Muscle of leg (tissue), 11 donors: ENCODE data around the gene C7orf57. TPM values are rescaled to one million over a fixed set of nuclear protein-coding genes. Genes with fewer than 3 reads are reported as not detected.

ENCODE experiments used
- DNase-seq: peaks from one replicate; pipeline ENCODE4 v3.0.0; 2013
- H3K27ac ChIP-seq: one replicate; pipeline ENCODE4 v1.5.1; 2013; ENCODE audit warnings: mild to moderate bottlenecking, low read length, control low read depth
- H3K27me3 ChIP-seq: one replicate; pipeline ENCODE4 v1.6.1; 2013; ENCODE audit warnings: low read length; ENCODE audit not compliant: control insufficient read depth, insufficient read depth
- H3K36me3 ChIP-seq: one replicate; pipeline ENCODE4 v1.6.1; 2013; ENCODE audit warnings: low read length; ENCODE audit not compliant: control insufficient read depth, insufficient read depth
- H3K4me1 ChIP-seq: one replicate; pipeline ENCODE4 v1.6.1; 2013; ENCODE audit warnings: low read length; ENCODE audit not compliant: control insufficient read depth, insufficient read depth
- H3K4me3 ChIP-seq: one replicate; pipeline ENCODE4 v1.5.1; 2013; ENCODE audit warnings: low read length, control low read depth
- H3K9me3 ChIP-seq: replicated peaks from 2 replicates; pipeline ENCODE4 v1.6.1; 2013; ENCODE audit warnings: low read depth, low read length; ENCODE audit not compliant: control insufficient read depth
- WGBS: methylation state at CpG from one replicate; pipeline ENCODE4 v1.1.5; 2013; ENCODE audit warnings: missing lambda C conversion rate; ENCODE audit not compliant: insufficient coverage; 5-methylcytosine and 5-hydroxymethylcytosine counted together
- polyA plus RNA-seq, 8 donors: library from polyadenylated mRNA; unstranded; fragments of 120-200 nt; gene quantifications; one replicate each; pipeline versions ENCODE4 v1.2.1 to v1.2.3, GENCODE V29; 2013; ENCODE audit warnings: inconsistent platforms in 1 of 8, low replicate concordance in 1 of 8; ENCODE audit not compliant: insufficient read length in 8 of 8, insufficient read depth in 1 of 8
- total RNA-seq: library from RNA; stranded (reverse); fragments of 120-200 nt; gene quantifications from one replicate; pipeline ENCODE4 v1.2.4, GENCODE V29; 2013

The C7orf57 gene
- total and polyA plus RNA-seq, 9 donors, result 0.09 to 0.17 (median 0.10) TPM; not detected in 3

GRCh38 chr7:48106906-48107659 lies 71.7 kb downstream of the C7orf57 start:
- H3K4me1 ChIP-seq, result no peaks in the 10 kb centered on the region
- DNase-seq, result no peak
- H3K4me3 ChIP-seq, result no peak overlapping the region
- WGBS, result 88% methylated on average over 29 of the region's 29 CpGs
- H3K27ac ChIP-seq, result no peak overlapping the region
- peaks cover 2% of the 10 kb centered on the region for H3K27me3 ChIP-seq
- H3K9me3 ChIP-seq, result no peaks in the 10 kb centered on the region
- H3K36me3 ChIP-seq, result no peaks in the 10 kb centered on the region

- no peak overlapping the region for H3K27ac ChIP-seq
- WGBS, result 84% methylated on average over 18 of the region's 18 CpGs
- H3K4me1 ChIP-seq, result no peaks in the 10 kb centered on the region
- no peak for DNase-seq
- H3K9me3 ChIP-seq, result no peaks in the 10 kb centered on the region
- no peaks in the 10 kb centered on the region for H3K36me3 ChIP-seq
- peaks cover 2% of the 10 kb centered on the region for H3K27me3 ChIP-seq
- no peak overlapping the region for H3K4me3 ChIP-seq
Measured at GRCh38 chr7:48107926-48108472, 72.7 kb downstream of the C7orf57 start.

GRCh38 chr7:48108959-48109847 lies 73.9 kb downstream of the C7orf57 start:
- no peak for DNase-seq
- WGBS, result 78% methylated on average over 2 of the region's 5 CpGs
- Histone ChIP-seq H3K27ac (no peak overlapping the region), H3K4me1 (no peaks in the 10 kb centered on the region), H3K36me3 (no peaks in the 10 kb centered on the region), H3K4me3 (no peak overlapping the region), H3K27me3 (peaks cover 2% of the 10 kb centered on the region), H3K9me3 (no peaks in the 10 kb centered on the region)

- Histone ChIP-seq H3K4me3 (no peak overlapping the region), H3K4me1 (no peaks in the 10 kb centered on the region), H3K9me3 (no peaks in the 10 kb centered on the region), H3K27ac (no peak overlapping the region), H3K36me3 (no peaks in the 10 kb centered on the region), H3K27me3 (peaks cover 2% of the 10 kb centered on the region)
- 0% methylated on average over 6 of the region's 9 CpGs for WGBS
- DNase-seq, result peak; percentile 45
Measured at GRCh38 chr7:48109848-48110663, 74.7 kb downstream of the C7orf57 start.

GRCh38 chr7:48110868-48111267 lies 75.5 kb downstream of the C7orf57 start:
- H3K9me3 ChIP-seq, result no peaks in the 10 kb centered on the region
- no peak for DNase-seq
- H3K4me3 ChIP-seq, result no peak overlapping the region
- H3K4me1 ChIP-seq, result no peaks in the 10 kb centered on the region
- peaks cover 2% of the 10 kb centered on the region for H3K27me3 ChIP-seq
- H3K36me3 ChIP-seq, result no peaks in the 10 kb centered on the region
- WGBS, result no CpG with 5 or more reads among the region's 4 CpGs
- no peak overlapping the region for H3K27ac ChIP-seq

Other genes starting within 250 kb of the C7orf57 start
- gene PKD1L1, start 87.1 kb upstream of the C7orf57 start, total RNA-seq, result 0.49 TPM
- 1 to 10 TPM in 2 of 8 donors, under 1 TPM in 6; 0.27 to 1.9 (median 0.61) TPM for gene PKD1L1, start 87.1 kb upstream of the C7orf57 start, polyA plus RNA-seq
- gene HUS1, start 55.9 kb upstream of the C7orf57 start, total RNA-seq, result 15.0 TPM
- gene HUS1, start 55.9 kb upstream of the C7orf57 start, polyA plus RNA-seq, result 10 to 100 TPM; 13.4 to 16.8 (median 14.4) TPM
- gene SUN3, start 6.4 kb upstream of the C7orf57 start, total RNA-seq, result not detected
- gene SUN3, start 6.4 kb upstream of the C7orf57 start, polyA plus RNA-seq, result not detected
- 0.71 TPM for gene UPP1, start 53.7 kb downstream of the C7orf57 start, total RNA-seq
- gene UPP1, start 53.7 kb downstream of the C7orf57 start, polyA plus RNA-seq, result 1 to 10 TPM; 1.4 to 3.2 (median 1.8) TPM
- 0.04 TPM for gene ABCA13, start 135.9 kb downstream of the C7orf57 start, total RNA-seq
- under 1 TPM; 0.05 to 0.13 (median 0.08) TPM for gene ABCA13, start 135.9 kb downstream of the C7orf57 start, polyA plus RNA-seq